HPDE6-E6E7 (cell line): ENCODE measurements around the gene TNFRSF25.
"Not testable (repeated sequence)": the region's sequence is repeated elsewhere in the genome, so short reads cannot be mapped to it uniquely, and the experiment has no call there.

Experiments used
- DNase-seq: peaks from one replicate; pipeline ENCODE4 v3.0.0; 2011; ENCODE audit warnings: missing footprints; ENCODE audit errors: extremely low spot score

The TNFRSF25 gene

GRCh38 chr1:6501279-6501813 is 35.4 kb upstream of the TNFRSF25 start:
- DNase-seq, result no peak

- DNase-seq, result no peak
Measured at GRCh38 chr1:6500544-6501278, 34.7 kb upstream of the TNFRSF25 start.

GRCh38 chr1:6499296-6499695 is 33.3 kb upstream of the TNFRSF25 start:
- DNase-seq, result no peak

- no peak for DNase-seq
Measured at GRCh38 chr1:6498576-6499111, 32.7 kb upstream of the TNFRSF25 start.

GRCh38 chr1:6497867-6498575 is 32.0 kb upstream of the TNFRSF25 start:
- DNase-seq, result no peak

- DNase-seq, result no peak
Measured at GRCh38 chr1:6497215-6497866, 31.4 kb upstream of the TNFRSF25 start.

GRCh38 chr1:6496890-6497214 is 30.9 kb upstream of the TNFRSF25 start:
- DNase-seq, result no peak

GRCh38 chr1:6496365-6496721 is 30.4 kb upstream of the TNFRSF25 start:
- no peak for DNase-seq

- DNase-seq, result no peak
Measured at GRCh38 chr1:6495540-6496364, 29.8 kb upstream of the TNFRSF25 start.

- DNase-seq, result no peak
Measured at GRCh38 chr1:6495041-6495441, 29.1 kb upstream of the TNFRSF25 start.

- no peak for DNase-seq
Measured at GRCh38 chr1:6494627-6495026, 28.7 kb upstream of the TNFRSF25 start.

GRCh38 chr1:6493834-6494223 is 27.9 kb upstream of the TNFRSF25 start:
- not testable (repeated sequence) for DNase-seq

GRCh38 chr1:6491966-6492365 is 26.0 kb upstream of the TNFRSF25 start:
- DNase-seq, result no peak

GRCh38 chr1:6491480-6491962 is 25.5 kb upstream of the TNFRSF25 start, which contains the start of gene PLEKHG5:
Gene PLEKHG5 (minus strand): TSS chr1:6491667. CDS start chr1:6477571, 14,096 bp downstream.
- peak; percentile 91 for DNase-seq

- DNase-seq, result no peak
Measured at GRCh38 chr1:6491081-6491449, 25.1 kb upstream of the TNFRSF25 start.

GRCh38 chr1:6490181-6491080 is 24.5 kb upstream of the TNFRSF25 start:
- no peak for DNase-seq

GRCh38 chr1:6489799-6490180 is 23.8 kb upstream of the TNFRSF25 start:
- DNase-seq, result peak; percentile 81

GRCh38 chr1:6489383-6489765 is 23.4 kb upstream of the TNFRSF25 start:
- no peak for DNase-seq

GRCh38 chr1:6488602-6489382 is 22.8 kb upstream of the TNFRSF25 start:
- DNase-seq, result peak; percentile 89
